Umbilical cord (tissue), 2 donors: ENCODE measurements around the gene EPB41L4A. TPM values are rescaled to one million over a fixed set of nuclear protein-coding genes. Genes with fewer than 3 reads are reported as not detected.
A peak's percentile ranks its signal among the peaks of the same experiment; 100 is the strongest.
"Not testable (repeated sequence)": the region's sequence is repeated elsewhere in the genome, so short reads cannot be mapped to it uniquely, and the experiment has no call there.

Experiments
- DNase-seq: peaks from one replicate; pipeline ENCODE4 v3.0.0-alpha.2; 2015; ENCODE audit warnings: low spot score
- total RNA-seq: library from RNA; depleted of rRNA; stranded (reverse); fragments of >200 nt; gene quantifications from one replicate; pipeline ENCODE4 v1.2.3, GENCODE V29; 2014; ENCODE audit warnings: low replicate concordance; ENCODE audit not compliant: insufficient read depth

The EPB41L4A gene
- total RNA-seq, 1 donor from 2014 or later: 44.8 TPM

DNA sequence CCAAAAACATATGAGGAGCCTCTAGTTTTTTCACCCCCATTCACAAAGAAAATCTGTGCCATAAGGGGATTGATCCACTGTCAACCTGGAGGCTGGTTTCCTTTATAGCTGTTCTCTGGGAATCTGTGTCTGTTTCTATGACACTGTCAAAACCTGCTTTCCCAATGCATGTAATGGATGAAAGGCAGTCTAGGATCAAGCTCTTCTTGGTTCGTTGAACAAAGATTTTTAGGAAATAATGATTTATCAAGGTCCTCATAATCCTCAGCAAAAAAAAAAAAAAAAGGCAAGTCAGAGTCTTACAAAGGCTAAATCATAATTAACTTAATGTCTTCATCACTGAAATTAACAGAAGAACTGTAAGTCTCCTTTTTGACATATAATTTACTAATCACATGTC, 16.0 kb downstream of the EPB41L4A start:
- DNase-seq: no peak

DNA sequence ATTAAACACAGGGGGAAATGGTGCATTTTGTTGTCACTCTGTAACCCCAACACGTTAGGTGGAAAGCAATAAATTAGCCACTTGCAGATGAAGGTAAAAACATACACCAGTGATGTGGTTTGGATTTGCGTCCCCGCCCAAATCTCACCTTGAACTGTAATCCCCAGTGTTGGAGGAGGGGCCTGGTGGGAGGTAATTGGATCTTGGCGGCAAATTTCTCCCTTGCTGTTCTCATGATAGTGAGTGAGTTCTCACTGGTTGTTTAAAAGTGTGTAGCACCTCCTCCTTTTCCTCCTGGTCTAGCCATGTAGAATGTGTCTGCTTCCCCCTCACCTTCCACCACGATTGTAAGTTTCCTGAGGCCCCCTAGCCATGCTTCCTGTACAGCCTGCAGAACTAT, 17.2 kb downstream of the EPB41L4A start:
- no peak for DNase-seq

DNA sequence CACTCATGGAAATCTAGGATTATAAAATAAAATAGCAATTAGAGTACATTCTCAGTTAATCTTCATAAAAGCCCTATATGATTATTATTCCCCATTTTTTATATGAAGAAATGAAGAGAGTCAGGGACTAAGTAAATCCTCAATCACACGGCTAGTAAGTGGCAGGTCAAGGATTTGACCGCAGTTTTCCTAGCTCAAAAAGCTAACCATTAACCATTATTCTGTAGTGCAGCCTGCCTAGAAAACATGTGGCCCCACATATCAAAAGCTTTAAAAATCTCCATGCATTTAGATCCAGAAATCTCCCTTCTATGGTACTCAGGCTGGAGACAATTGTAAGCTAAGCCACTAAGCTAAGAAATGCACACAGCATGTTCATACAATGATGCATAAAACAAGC, 21.4 kb downstream of the EPB41L4A start:
- DNase-seq: no peak

DNA sequence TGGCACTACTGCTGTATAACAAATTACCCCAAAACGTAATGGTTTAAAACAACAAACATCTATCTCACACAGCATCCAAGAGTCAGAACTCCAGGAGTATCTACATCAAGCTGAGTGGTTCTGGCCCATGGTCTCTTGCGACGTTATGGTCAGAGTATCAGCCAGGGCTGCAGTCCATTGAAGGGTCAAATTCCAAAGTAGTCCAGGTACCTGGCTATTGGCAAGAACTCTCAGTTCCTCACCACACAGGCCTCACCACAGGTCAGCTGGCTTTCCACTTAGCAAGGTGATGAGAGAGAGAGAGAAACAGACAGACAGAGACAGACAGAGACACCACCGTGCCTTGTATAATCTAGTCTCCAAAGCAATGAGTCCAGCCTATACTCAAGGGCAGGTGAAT, 22.6 kb downstream of the EPB41L4A start:
- DNase-seq: no peak

DNA sequence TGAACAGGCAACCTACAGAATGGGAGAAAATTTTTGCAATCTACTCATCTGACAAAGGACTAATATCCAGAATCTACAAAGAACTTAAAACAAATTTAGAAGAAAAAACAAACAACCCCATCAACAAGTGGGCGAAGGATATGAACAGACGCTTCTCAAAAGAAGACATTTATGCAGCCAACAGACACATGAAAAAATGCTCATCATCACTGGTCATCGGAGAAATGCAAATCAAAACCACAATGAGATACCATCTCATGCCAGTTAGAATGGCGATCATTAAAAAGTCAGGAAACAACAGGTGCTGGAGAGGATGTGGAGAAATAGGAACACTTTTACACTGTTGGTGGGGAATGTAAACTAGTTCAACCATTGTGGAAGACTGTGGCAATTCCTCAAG, 23.8 kb downstream of the EPB41L4A start:
- DNase-seq: not testable (repeated sequence)

DNA sequence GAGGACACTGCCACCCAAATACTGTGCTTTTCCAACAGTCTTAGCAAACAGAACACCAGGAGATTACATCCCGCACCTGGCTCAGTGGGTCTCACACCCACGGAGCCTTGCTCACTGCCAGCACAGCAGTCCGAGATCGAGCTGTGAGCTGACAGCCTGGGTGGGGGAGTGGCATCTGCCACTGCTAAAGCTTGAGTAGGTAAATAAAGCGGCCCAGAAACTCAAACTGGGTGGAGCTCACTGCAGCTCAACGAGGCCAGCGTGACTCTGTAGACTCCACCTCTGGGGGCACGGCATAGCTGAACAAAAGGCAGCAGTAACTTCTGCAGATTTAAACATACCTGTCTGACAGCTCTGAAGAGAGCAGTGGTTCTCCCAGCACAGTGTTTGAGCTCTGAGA, 28.8 kb downstream of the EPB41L4A start:
- no peak for DNase-seq

DNA sequence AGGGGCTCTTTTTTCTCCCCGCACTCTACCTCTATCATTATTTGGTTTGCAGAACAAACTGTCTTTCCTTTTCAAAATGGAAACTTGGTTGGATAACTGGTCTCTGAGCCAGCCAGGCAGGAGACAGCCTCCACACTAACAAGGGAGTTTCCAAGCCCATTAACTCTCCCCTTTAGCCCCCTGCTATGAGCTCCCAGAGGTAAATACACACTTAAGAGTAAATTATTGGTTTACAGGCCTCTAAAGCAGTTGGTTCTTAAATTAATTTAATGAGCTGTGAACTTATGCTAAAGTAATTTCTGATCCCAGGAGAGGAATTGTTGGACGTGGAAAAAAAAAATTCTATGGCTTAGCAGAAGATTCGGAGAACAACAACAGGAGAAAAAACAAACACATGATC, 30.3 kb downstream of the EPB41L4A start:
- no peak for DNase-seq

DNA sequence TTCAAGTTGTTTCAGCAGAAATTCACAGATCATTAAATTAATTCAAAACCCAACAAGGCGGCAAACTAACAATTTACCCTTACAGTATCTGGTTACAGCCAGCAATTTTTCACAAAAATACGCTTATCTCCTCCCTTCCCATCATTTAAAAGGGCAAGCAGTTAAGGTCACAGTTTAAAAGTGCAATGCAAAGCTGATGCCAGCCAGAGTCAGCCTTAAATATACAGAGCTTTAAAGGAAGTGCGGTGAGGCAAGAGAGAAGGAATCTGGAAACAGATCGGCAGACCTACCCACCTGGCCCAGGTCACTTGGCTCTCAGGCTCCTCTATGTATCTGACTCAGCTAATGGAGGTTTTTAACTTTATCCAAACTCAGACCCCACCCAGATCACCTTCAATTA, 31.0 kb downstream of the EPB41L4A start:
- DNase-seq: no peak

DNA sequence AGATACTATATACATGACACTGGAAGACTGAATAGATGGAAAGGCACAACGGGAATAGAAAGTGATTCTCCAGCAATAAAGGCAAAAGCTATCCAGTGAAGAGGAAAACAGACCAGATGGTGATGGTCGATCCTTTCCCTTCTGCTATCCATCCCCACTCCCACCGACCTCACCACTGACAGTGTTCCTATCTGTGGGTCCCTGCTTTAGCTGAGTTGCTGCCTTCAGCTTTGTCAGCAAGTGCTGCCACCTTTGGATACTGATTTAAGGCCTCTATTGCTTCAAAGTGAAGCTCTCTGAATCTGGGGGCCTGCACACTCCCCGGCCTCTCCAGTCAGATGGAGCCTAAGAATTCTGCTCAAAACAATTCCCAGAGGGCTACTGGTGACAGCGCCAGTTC, 32.3 kb downstream of the EPB41L4A start:
- no peak for DNase-seq

DNA sequence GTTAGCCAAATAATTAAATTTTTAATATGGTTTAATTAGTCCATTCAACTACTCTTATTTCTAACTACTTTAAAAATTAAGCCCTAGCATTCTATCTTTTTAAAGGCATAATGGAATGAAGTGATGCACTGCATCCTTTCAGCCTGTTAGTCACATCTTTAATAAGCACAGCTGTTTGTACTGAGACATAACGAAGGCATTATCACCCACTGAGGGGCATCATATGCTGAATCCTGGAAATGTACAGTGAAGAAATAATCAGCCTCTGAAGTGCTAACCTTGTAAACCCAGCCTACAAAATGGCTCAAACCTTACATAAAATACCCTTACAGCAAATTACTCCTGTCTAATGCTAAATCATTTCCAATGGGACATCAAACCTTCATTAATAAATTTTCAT, 33.1 kb downstream of the EPB41L4A start:
- DNase-seq: no peak

DNA sequence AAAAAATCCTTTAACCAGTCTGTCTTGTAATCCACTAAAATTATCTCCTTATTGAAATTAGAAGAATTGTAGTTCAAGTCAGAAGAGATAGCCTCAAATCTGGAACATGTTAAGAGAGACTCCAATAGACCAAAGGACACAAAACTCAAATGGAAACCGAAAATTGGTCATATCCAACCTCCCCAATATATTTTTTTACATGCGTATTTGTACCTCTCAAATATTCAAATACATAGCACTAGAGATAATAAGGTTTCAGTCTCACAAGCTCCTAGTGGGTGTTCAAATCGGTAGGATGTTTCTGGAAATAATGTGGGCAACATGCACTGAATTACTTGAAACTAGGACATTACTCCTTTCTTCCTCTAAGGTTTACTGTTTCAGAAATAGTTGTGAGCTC, 33.5 kb downstream of the EPB41L4A start:
- no peak for DNase-seq

DNA sequence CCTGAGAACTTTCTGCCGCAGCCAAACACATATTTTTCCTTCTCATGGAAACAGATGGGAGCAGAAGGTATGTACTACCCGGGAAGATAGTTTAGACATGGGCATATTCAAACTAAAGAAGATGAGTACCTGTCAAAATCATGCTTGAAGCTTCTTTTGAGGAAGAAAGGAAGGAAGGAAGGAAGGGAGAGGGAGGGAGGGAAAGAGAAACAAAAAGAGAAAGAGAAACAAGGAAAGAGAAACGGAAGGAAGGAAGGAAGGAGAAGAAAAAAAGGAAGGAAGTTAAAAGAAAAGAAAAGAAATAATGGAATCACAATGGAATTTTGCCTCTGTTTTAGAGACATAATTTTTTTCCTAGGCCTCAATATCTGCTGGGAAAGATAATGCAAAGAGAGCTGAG, 34.6 kb downstream of the EPB41L4A start:
- no peak for DNase-seq

DNA sequence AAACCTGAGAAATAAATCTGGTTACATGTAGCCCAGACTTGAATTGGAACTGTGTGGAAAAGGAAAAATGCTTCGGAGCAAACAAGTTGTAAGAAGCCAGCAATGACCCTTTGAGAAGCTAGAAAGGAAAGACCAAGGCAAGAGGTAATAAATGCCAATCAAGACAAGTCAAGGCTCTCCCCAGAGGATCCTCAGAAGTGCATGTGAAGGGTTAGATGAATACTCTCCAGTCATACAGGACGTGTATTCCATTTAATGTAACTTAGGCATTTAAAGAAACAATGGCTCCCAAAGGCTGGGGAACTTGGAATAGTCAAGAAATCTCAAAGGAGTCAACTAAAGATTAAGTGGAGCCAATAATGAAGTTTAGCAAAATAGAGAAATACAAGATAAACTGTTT, 36.2 kb downstream of the EPB41L4A start:
- DNase-seq: no peak

DNA sequence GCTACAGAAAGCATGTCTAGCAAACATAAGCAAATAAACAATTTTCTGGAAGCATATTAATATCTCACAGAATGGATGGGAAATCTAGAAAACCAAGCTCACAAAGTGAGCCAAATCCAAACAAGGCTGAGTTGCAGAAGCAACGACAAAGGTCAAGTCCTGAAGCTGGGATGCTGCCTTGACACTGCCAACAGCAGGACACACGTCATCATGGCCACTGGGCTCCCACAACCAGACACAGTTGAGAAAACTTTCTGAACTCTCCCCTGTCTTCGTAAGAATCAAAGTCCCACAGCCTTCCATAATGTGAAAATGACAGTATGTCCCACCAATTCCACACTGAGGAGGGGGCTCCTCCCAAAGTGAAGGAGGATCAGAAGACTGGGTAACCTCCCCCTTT, 37.6 kb downstream of the EPB41L4A start:
- no peak for DNase-seq

DNA sequence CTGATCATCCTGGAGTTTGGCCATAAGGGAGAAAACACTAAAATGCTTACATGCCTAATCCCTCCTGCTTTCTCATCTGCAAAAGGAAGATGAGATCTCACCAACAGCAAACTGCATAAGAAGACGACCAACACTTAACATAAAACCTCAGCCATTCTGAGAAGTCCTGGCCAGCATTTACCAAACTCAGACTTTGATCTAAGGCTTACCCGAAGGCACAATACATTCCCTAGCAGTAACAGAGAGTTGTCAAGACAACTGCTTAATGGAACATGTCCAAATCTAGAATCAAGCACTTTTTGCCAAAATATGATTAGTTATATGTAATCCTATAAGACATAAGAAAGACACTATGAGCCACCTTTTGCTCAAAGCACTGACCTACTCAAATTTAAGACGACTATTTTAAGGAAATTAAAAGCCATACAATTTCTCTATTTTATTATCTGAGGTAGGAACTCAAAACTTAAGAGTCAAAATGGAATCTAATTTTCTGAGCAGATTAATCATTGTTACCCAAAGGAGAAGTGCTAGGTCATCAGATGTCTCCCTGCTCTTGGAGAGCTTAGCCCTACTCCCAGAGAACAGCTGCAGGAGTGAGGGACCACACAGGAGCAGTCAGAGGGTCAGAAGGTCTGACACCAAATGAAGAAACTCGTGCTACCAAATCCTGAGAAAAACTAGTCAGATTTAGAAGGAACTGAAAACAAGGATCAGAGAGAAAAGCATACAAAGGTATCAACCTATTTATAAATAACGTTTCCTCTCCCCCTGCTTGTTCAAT, 39.3 kb downstream of the EPB41L4A start:
- no peak for DNase-seq

DNA sequence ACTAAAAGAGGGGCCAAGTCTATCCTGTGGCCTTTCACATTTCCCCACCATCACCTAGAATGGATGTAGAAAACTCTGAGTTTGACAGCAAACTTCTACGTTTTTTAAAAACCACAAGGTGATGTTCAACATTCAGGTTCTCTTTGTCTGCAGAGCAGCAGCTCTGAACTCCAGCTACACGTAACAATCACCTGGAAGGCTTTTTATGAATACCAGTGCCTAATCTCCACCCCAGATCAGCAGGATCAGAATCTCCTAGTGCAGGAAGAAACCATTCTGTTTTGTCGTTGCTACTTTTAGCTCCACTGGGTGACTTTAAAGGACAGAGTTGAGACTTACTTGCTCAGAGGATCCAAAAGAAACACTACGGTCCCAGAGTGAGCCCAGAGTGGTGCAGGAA, 44.3 kb downstream of the EPB41L4A start:
- no peak for DNase-seq

DNA sequence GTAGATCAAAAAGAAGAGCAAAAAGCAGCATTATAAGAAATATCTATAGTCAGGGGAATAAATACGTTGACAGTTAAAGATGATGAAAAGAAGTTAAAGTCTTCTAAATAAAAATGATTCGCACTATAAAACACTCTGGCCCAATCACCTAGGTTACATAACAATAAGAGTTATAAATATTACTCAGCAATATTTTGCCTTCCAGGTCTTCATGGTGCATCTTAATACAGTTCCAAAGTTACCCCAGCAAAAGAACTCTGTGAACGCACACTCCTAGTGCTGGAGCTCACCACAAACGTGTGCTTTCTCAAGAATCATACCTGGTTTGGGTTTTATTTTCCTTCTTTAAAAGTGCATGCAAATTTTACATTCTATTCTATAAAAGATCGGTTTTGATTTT, 44.7 kb downstream of the EPB41L4A start:
- DNase-seq: no peak

DNA sequence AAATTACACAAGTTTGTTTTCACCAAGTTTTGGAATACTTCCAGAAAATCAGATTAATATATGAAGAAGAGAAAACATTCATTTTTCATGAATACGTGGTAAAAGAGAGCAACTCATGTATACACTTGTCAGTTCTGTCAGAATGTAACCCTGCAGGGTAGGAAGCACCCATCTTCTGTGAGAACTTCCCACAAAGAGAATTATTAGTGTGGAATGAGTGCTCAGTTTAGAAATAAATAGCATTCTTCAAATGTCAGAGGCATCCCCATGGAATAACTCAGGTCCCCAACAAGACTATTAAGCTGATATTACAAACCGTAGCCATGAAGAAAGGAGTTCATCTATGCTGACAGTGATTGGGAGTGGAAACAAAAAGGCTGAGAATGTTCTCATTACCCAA, 45.2 kb downstream of the EPB41L4A start:
- DNase-seq: peak; percentile 52

DNA sequence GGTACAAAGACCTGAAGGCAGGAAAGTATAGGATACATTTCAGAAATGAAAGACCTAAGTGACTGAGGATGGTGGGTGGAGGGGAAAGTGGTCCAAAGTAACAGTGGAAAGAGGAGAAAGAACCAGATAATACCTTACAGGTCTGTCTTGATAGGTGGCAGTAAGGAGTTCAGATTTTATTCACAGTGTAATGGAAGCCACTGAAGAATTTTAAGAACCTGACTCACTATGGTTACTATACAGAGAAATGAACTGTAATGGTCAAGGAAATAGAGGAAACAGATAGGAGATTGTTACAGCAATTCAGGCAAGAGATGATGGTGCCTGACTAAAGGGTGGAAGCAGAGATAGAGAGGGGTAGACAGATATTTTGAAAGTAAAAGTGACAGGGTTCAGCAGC, 46.5 kb downstream of the EPB41L4A start:
- no peak for DNase-seq

DNA sequence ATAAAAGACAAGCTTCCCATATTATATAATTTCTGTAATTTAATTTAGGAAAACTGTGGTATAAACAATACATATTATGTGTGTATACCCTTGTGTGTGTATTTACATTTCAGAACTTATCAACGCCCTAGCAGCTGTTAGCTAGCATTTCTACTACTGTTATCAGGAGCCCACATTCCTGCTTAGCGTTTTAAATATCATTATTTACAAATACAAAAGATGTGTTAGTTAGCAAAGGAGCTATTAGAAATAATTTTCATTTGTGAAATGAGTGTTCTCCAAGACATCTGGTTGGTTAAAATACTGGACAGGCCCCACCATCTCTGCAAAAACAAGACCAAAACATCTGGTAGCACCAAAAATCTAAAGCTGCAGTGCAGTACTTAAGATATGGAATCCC, 48.0 kb downstream of the EPB41L4A start:
- no peak for DNase-seq

DNA sequence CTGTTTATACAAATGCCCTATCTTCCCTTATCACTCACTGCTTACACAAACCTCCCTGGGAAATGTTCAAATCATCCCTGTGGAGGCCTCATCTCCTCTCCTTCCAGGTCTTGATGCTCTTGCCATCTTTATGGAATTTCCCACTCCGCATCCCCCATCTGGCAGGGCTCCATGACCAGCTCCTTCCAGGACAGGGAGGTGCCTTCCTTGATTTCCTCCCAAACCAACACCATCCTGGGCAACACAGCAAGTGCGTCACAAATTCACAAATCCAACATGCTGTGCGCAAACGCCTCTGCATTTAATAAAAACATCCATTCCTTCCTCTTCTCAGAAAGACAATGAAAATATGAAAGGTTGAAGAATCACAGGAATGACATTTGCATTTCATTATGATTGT, 51.7 kb downstream of the EPB41L4A start:
- DNase-seq: no peak

DNA sequence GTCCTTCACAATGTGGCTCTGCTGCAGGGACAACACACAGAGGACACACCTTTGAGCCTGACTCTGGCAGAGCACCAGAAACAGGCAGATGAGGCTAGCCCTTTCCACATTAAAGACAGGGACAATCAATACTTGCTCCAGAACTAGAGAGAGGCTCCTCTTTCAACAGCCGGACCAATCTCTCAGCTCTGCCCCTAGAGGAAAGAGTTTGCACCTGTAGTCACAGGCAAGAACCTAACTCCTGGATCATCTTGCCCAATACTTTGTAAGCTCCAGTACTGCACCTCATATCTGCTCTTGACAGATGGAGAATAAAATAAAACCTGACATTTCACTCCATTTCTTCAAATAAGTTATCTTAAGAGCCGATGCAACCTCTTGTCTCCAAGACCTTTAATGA, 52.1 kb downstream of the EPB41L4A start:
- DNase-seq: no peak

DNA sequence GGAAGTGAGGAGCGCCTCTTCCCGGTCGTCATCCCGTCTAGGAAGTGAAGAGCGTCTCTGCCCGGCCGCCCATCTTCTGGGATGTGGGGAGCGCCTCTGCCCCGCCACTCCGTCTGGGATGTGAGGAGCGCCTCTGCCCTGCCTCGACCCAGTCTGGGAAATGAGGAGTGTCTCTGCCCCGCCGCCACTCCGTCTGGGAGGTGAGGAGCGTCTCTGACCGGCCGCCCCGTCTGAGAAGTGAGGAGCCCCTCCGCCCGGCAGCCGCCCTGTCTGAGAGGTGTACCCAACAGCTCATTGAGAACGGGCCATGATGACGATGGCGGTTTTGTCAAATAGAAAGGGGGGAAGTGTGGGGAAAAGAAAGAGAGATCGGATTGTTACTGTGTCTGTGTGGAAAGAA, 58.3 kb downstream of the EPB41L4A start:
- not testable (repeated sequence) for DNase-seq
